Measurements from ENCODE around the gene ZNF718. TPM values are rescaled to one million over a fixed set of nuclear protein-coding genes. Genes with fewer than 3 reads are reported as not detected.

ZNF718 gene
- total RNA-seq, 2 donors from 2014 or later: 4.0 to 7.1 TPM

Other genes with a start within 250 kb of the ZNF718 start
- gene ZNF595, start 71.2 kb upstream of the ZNF718 start, total RNA-seq: 10 to 100 TPM in 1 of 2 donors, 1 to 10 TPM in 1; 7.6 to 24.3 TPM
- not detected for gene ZNF732, start 181.0 kb downstream of the ZNF718 start, total RNA-seq
- 10 to 100 TPM in 1 of 2 donors, 1 to 10 TPM in 1; 9.0 to 10.2 TPM for gene ZNF141, start 213.3 kb downstream of the ZNF718 start, total RNA-seq

Measured in left cardiac atrium (tissue), 2 donors.